Cardiac fibroblast (primary cell): ENCODE results near the gene MEN1.
A peak's percentile ranks its signal among the peaks of the same experiment; 100 is the strongest.

Source experiments
- DNase-seq, 2 donors: peaks; one replicate each; pipeline versions ENCODE4 v3.0.0 to v3.0.0-alpha.2; 2010; ENCODE audit warnings: low read depth in 2 of 2
- H3K4me3 ChIP-seq, 2 donors: replicated peaks in 1 of 2; 1 replicate in 1 of 2; 2 replicates in 1 of 2; pipeline ENCODE4 v1.5.1; 2011; ENCODE audit warnings: low read depth in 2 of 2, low read length in 2 of 2, mild to moderate bottlenecking in 2 of 2, moderate library complexity in 1 of 2
- CTCF ChIP-seq: IDR thresholded peaks from one replicate; pipeline ENCODE4 v1.5.1; 2011; ENCODE audit warnings: low read depth, mild to moderate bottlenecking, low read length, inconsistent platforms

MEN1 gene

GRCh38 chr11:64845129-64845775 lies 34.9 kb upstream of the MEN1 start:
- TF ChIP-seq CTCF = no peak
- DNase-seq = no peak
- no peak overlapping the region for H3K4me3 ChIP-seq

- peak; percentile 50 to 72 for DNase-seq
- peak; percentile 57 for TF ChIP-seq CTCF
- H3K4me3 ChIP-seq = peak within 1 kb of the TSS; percentile 10 to 23
Measured at GRCh38 chr11:64844330-64845128, 34.2 kb upstream of the MEN1 start, which contains the start of gene CDC42BPG. Gene CDC42BPG (minus strand): TSS chr11:64844653. CDS start chr11:64844569, 84 bp downstream.

- no peak for TF ChIP-seq CTCF
- no peak for DNase-seq
- H3K4me3 ChIP-seq = no peak overlapping the region
Measured at GRCh38 chr11:64843686-64844329, 33.5 kb upstream of the MEN1 start.

GRCh38 chr11:64842851-64843685 lies 32.7 kb upstream of the MEN1 start:
- no peak overlapping the region for H3K4me3 ChIP-seq
- no peak for TF ChIP-seq CTCF
- DNase-seq = no peak

- TF ChIP-seq CTCF = no peak
- no peak overlapping the region for H3K4me3 ChIP-seq
- no peak for DNase-seq
Measured at GRCh38 chr11:64842366-64842759, 32.0 kb upstream of the MEN1 start.
